Left cardiac atrium (tissue), 4 donors: ENCODE data around the gene THAP5. TPM values are rescaled to one million over a fixed set of nuclear protein-coding genes. Genes with fewer than 3 reads are reported as not detected.

Experiments
- ATAC-seq, 2 donors: fragments of 200-7000 bp; cut with Tn5 transposase; one replicate each; pipeline ENCODE4 v1.9.1; 2020; ENCODE audit warnings: mild to moderate bottlenecking in 2 of 2, moderate library complexity in 2 of 2
- DNase-seq: peaks from one replicate; pipeline ENCODE4 v3.0.0-alpha.2; 2020
- intact Hi-C, 2 donors: fragments of 100-400 bp; cut with DNase I; formaldehyde crosslinking; loops; one replicate each; pipeline versions ENCODE4 v1.14.1 to v1.15.1; 2022 to 2023
- long read RNA-seq: library from polyadenylated mRNA; unstranded; transcript quantifications from one replicate; pipeline ENCODE4 v2.0.0, GENCODE V29; 2021
- total RNA-seq, 2 donors: library from RNA; stranded (reverse); fragmentation: NEBNext Ultra II Directional; extraction: Animal tissue kit (Norgen Biotek cat#: 25700); gene quantifications; one replicate each; pipeline ENCODE4 v1.2.1, GENCODE V29; 2021
- donor health status: DM: no; HTN: yes; CAD: no.
- donor health status: DM: no; HTN: yes; CAD: no; lungs with severe emphysema.
- donor health status: DM: yes; HTN: yes; CAD: no.
- donor health status: Dilated cardiomyopathy.

Gene THAP5
- 10 to 100 TPM; 21.1 to 24.2 TPM for total RNA-seq
- long read RNA-seq, transcript THAP5-208 (2 exons, 880 nt), result major isoform, 12 of 27 reads
- long read RNA-seq, transcript THAP5-203 (3 exons, 3,306 nt), result minor isoform, 11 of 27 reads
- long read RNA-seq, partial matches to known transcripts, result 0 of 27 reads
- long read RNA-seq, other reads (novel, unspliced or antisense), result 0 of 27 reads

- intact Hi-C loops, result loop anchor here in 1 of 2 donors (1.0 kb wide), 1 partner anchor 43 kb away; the partner anchor contains the start of gene PNPLA8
- DNase-seq (peak; percentile 99), ATAC-seq (peak; percentile 98)
Measured at GRCh38 chr7:108569381-108570145, at the start of gene THAP5, which contains the start of gene DNAJB9. THAP5 (minus strand) TSS chr7:108569706; CDS start chr7:108569569, 137 bp downstream. DNAJB9 (plus strand) TSS chr7:108569874; CDS start chr7:108571727, 1,853 bp downstream.

GRCh38 chr7:108618056-108618455, 48.5 kb upstream of the THAP5 start:
- ATAC-seq (no peak), DNase-seq (no peak)
- intact Hi-C loops, result no loop called here

- intact Hi-C loops, result no loop called here
- DNase-seq (no peak), ATAC-seq (no peak)
Measured at GRCh38 chr7:108614896-108615295, 45.4 kb upstream of the THAP5 start.

GRCh38 chr7:108613949-108614381, 44.5 kb upstream of the THAP5 start:
- ATAC-seq (no peak), DNase-seq (no peak)
- intact Hi-C loops, result no loop called here

- no peak for DNase-seq
- intact Hi-C loops, result no loop called here
- ATAC-seq, result peak in 1 of 2 donors; percentile 44
Measured at GRCh38 chr7:108613147-108613948, 43.8 kb upstream of the THAP5 start.

- intact Hi-C loops, result no loop called here
- DNase-seq (no peak), ATAC-seq (no peak)
Measured at GRCh38 chr7:108611268-108611667, 41.8 kb upstream of the THAP5 start.

- no peak for ATAC-seq
- no peak for DNase-seq
- intact Hi-C loops, result no loop called here
Measured at GRCh38 chr7:108609643-108610042, 40.1 kb upstream of the THAP5 start.

GRCh38 chr7:108605559-108606201, 36.2 kb upstream of the THAP5 start:
- ATAC-seq, result no peak
- intact Hi-C loops, result no loop called here

GRCh38 chr7:108604307-108605077, 35.0 kb upstream of the THAP5 start:
- intact Hi-C loops, result no loop called here
- DNase-seq (no peak), ATAC-seq (no peak)

More at GRCh38 chr7:108605559-108606201, 36.2 kb upstream of the THAP5 start:
- DNase-seq, result no peak

GRCh38 chr7:108603656-108604306, 34.3 kb upstream of the THAP5 start:
- DNase-seq, result no peak
- ATAC-seq, result no peak
- intact Hi-C loops, result no loop called here

GRCh38 chr7:108600399-108600798, 30.9 kb upstream of the THAP5 start:
- DNase-seq, result no peak
- intact Hi-C loops, result no loop called here
- no peak for ATAC-seq

- intact Hi-C loops, result no loop called here
- DNase-seq, result no peak
- no peak for ATAC-seq
Measured at GRCh38 chr7:108598914-108599580, 29.5 kb upstream of the THAP5 start.

- DNase-seq (no peak), ATAC-seq (no peak)
- intact Hi-C loops, result no loop called here
Measured at GRCh38 chr7:108598153-108598552, 28.6 kb upstream of the THAP5 start.

- no peak for DNase-seq
- ATAC-seq, result no peak
- intact Hi-C loops, result no loop called here
Measured at GRCh38 chr7:108596560-108596959, 27.1 kb upstream of the THAP5 start.

- DNase-seq, result no peak
- ATAC-seq, result no peak
Measured at GRCh38 chr7:108592646-108593201, 23.2 kb upstream of the THAP5 start.

GRCh38 chr7:108590606-108591005, 21.1 kb upstream of the THAP5 start:
- no peak for DNase-seq
- no peak for ATAC-seq
- intact Hi-C loops, result no loop called here

More at GRCh38 chr7:108592646-108593201, 23.2 kb upstream of the THAP5 start:
- intact Hi-C loops, result no loop called here

- no peak for DNase-seq
- ATAC-seq, result no peak
- intact Hi-C loops, result no loop called here
Measured at GRCh38 chr7:108589874-108590273, 20.4 kb upstream of the THAP5 start.
